ENCODE measurements around the gene TBC1D4. TPM values are rescaled to one million over a fixed set of nuclear protein-coding genes. Genes with fewer than 3 reads are reported as not detected.

TBC1D4 gene
- total RNA-seq, 4 donors from 2014 or later = 38.5 to 53.0 (median 44.1) TPM

- 78 to 86% methylated on average over 2 of the region's 2 CpGs for WGBS, 2 donors
- TF ChIP-seq CTCF (IDR thresholded peaks at IDR 0.05) (no peak), POLR2A (IDR thresholded peaks at IDR 0.05) (no peak)
- intact Hi-C loops (cut with DNase I; ENCODE audit: low total_unique reads) = no loop called here
Measured at GRCh38 chr13:75375329-75375728, 106.6 kb downstream of the TBC1D4 start.

GRCh38 chr13:75373988-75374387, 108.0 kb downstream of the TBC1D4 start:
- H3K4me3 ChIP-seq (ENCODE audit: low read depth, poor library complexity, severe bottlenecking) = no peak overlapping the region
- intact Hi-C loops (cut with DNase I; ENCODE audit: low total_unique reads) = loop anchor here (5.0 kb wide), 2 partner anchors 103 to 173 kb away; partner anchors contain the start of gene UCHL3
- WGBS, 2 donors = 83 to 86% methylated on average over 5 of the region's 5 CpGs
- DNase-seq (ENCODE audit: low spot score in 2 of 2) = no peak
- TF ChIP-seq POLR2A (IDR thresholded peaks at IDR 0.05) = no peak
- TF ChIP-seq CTCF (IDR thresholded peaks at IDR 0.05) = no peak

More at GRCh38 chr13:75375329-75375728, 106.6 kb downstream of the TBC1D4 start:
- no peak overlapping the region for H3K4me3 ChIP-seq (ENCODE audit: low read depth, poor library complexity, severe bottlenecking)
- no peak for DNase-seq (ENCODE audit: low spot score in 2 of 2)

- 65 to 72% methylated on average over 13 of the region's 13 CpGs for WGBS, 2 donors
- intact Hi-C loops (cut with DNase I; ENCODE audit: low total_unique reads) = loop anchor here (5.0 kb wide), 2 partner anchors 104 to 174 kb away; partner anchors contain the start of gene UCHL3
- TF ChIP-seq CTCF (IDR thresholded peaks at IDR 0.05) = no peak
- TF ChIP-seq POLR2A (IDR thresholded peaks at IDR 0.05) = no peak
- no peak for DNase-seq (ENCODE audit: low spot score in 2 of 2)
- no peak overlapping the region for H3K4me3 ChIP-seq (ENCODE audit: low read depth, poor library complexity, severe bottlenecking)
Measured at GRCh38 chr13:75372923-75373841, 108.8 kb downstream of the TBC1D4 start.

GRCh38 chr13:75372517-75372916, 109.5 kb downstream of the TBC1D4 start:
- WGBS, 2 donors = 8 to 9% methylated on average over 1 of the region's 1 CpG
- intact Hi-C loops (cut with DNase I; ENCODE audit: low total_unique reads) = loop anchor here (5.0 kb wide), 2 partner anchors 105 to 175 kb away; partner anchors contain the start of gene UCHL3
- no peak for TF ChIP-seq CTCF (IDR thresholded peaks at IDR 0.05)
- TF ChIP-seq POLR2A (IDR thresholded peaks at IDR 0.05) = no peak
- DNase-seq (ENCODE audit: low spot score in 2 of 2) = no peak
- no peak overlapping the region for H3K4me3 ChIP-seq (ENCODE audit: low read depth, poor library complexity, severe bottlenecking)

GRCh38 chr13:75371203-75371602, 110.8 kb downstream of the TBC1D4 start:
- H3K4me3 ChIP-seq (ENCODE audit: low read depth, poor library complexity, severe bottlenecking) = no peak overlapping the region
- intact Hi-C loops (cut with DNase I; ENCODE audit: low total_unique reads) = loop anchor here (5.0 kb wide), 2 partner anchors 106 to 176 kb away; partner anchors contain the start of gene UCHL3
- TF ChIP-seq CTCF (IDR thresholded peaks at IDR 0.05) = no peak
- no peak for TF ChIP-seq POLR2A (IDR thresholded peaks at IDR 0.05)
- DNase-seq (ENCODE audit: low spot score in 2 of 2) = no peak
